ENCODE results near the gene PLXNA2.

PLXNA2 gene

DNA sequence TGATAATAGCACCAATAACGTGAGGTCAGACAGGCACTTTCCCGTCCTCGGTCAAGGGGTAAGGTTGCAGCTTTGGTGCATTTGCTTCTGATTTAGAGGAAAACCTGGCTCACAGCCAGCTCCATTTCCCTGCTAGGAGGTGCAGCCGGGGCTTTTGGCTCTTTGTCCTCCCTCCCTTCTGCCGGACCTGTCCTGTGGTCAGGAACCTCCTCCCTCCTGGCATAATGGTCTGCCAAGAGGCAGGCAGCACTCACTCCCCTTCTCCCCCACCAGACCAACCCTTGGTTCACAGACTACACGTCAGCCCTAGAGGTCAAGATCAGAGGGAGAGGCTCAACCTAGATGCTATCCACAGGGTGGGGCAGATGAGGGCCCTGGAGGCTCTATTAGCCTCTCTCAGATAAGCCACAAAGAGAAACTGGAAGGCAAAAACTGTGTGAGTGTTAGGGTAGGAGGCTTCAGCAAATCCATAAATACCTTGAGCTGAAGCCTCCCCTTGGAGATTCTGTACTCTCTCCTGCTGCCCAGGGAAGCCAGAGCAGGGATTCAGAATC is 64.8 kb downstream of the PLXNA2 start:
- no peak for DNase-seq (ENCODE audit: low read depth in 2 of 2)

DNA sequence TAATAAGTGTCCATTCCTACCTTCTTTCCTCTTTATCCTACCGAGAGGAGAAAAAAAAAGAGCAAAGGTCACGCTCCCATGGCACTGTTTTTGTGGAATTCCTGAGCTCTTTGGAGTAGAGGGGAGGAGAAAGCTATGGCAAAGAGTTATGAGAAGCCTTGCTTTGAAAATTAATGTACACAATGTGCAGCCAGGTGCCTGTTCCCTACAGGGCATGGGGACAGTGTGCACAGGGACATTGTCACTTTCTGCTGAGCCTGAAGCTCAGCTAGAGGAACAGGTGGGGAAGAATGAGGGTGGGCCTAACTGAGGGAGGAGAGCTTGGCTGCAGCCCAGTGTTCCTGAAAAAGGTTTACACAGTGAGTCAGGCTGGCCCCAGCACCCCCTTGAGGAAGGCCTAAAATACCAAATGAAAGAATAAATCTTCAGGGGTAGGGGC is 66.1 kb downstream of the PLXNA2 start:
- no peak for DNase-seq (ENCODE audit: low read depth in 2 of 2)

DNA sequence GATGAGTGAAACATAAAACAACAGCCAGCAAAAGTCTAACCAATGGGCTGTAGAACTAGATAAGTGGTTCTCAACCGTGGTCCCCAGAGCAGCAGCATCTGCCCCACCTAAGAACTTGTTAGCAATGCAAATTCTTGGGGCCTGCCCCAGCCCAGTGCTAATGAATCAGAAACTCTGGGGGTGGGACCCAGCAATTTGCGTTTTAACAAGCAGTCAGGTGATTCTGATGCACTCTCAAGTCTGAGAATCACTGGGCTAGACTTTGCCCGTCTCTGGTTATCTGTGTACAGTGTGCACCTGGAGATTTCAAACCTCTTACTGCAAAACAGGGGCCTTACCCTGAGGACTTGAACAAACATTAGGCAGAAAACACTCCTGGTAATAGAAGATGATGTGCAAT is 66.5 kb downstream of the PLXNA2 start:
- DNase-seq (ENCODE audit: low read depth in 2 of 2) = no peak

DNA sequence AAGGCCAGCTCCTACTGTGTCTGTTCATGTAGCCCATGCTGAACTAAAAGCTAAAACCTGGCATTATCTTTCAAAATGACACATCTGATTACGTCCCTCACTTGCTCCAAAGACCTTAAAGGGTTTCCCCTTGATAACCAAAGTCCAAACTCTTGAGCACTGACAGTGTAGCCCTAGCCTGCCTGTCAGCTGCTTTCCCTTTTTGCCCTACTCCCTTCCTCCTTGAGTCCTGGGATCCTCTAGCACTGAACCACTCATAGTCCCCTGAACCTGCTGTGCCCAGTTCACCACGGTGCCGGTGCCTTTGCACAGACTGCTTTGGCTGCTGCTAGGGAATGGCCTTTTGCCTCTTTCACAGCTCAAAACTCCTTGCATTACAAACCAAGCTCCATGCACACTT is 67.5 kb downstream of the PLXNA2 start:
- no peak for DNase-seq (ENCODE audit: low read depth in 2 of 2)

DNA sequence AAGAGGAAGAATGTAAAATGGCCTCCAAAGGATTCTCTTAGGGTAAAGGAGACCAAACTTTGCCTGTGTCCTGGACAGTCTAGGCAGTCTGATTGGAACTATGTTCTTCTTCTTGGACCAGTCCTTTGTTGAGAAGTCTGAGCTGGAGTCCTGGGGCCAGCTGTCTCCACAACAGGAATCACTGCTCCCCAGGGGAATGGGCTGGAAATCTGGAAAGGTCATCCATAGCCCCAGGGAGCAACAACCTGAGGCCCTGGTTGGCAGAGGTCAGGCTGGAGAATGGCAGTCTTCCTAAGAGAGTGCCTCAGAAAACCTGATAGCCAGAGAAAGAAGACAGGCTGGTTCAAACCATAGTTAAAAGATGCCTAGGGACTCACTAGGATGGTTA is 68.7 kb downstream of the PLXNA2 start:
- no peak for DNase-seq (ENCODE audit: low read depth in 2 of 2)

DNA sequence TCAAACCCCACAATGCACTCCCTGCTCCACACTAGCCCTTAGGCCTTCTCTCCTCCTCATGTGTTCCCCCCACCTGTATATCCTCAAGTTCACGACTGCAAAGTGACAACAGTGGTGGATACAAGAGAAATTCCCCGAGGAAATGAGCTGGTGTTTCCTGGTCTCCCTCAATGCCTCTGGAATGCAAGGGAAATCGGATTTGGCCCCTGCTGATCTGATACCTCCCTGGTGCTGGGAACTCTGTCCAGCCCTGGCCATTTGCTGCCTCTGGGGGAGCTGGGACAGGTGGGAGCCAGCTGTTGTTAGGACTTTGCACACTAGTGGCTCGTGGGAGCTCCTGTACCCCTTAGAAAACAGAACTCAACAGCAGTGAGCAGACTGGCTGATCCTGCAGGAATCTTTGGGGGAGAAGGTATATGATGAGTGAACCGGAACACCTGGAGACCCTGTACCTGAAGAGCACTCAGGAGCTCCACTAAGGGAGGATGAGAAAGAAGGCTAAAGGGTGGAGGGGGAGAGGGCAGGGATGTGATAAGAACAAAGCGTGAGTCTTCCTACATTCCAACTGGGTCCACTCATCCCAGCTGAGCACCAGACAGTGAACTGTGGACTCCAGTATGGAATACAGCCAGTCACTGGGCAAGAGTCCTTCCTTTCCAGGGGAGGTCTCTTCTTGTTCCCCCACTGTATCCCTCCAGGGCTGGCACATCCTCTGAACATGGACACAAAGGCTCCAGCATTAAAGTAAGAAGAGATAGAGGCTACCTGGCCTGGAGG is 69.3 kb downstream of the PLXNA2 start:
- DNase-seq (ENCODE audit: low read depth in 2 of 2) = no peak

DNA sequence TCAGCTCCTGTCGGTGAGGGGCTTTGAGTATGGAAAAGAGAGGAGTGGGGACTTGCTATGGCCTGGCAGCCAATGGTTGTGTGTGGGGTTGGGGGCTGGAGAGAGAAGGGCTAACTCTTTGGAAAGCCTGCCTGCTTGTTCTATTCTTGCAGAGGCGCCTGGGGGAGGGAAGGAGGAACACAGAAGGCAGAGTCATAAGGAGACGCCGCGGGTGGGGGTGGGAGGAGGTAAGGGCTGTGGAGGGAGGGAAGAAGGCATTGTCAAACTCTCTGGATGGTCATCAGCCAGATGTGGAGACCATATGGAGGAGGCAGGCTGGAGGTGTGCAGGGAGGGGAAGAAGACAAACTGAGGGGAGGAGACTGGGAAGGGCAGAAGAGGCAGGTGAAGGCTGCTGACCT is 70.0 kb downstream of the PLXNA2 start:
- DNase-seq (ENCODE audit: low read depth in 2 of 2) = no peak

DNA sequence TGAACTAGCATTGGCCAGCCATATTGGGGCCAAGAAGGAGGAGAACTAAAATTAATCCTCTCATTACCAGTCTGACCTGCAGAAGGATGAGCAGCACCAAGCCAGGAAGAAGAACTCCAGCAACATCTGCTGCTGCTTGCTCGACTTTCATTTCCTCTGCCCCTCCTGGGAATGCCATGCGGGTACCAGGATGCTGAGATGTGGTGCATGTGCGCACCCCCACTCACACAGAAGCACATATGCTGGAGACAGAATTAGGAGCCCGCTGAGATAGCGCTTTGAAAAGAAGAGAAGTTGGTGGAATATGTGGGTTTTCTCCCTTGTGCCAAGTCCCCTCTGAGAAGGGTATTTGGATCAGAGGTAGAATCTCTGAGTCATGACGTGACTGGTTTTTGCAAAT is 70.4 kb downstream of the PLXNA2 start:
- no peak for DNase-seq (ENCODE audit: low read depth in 2 of 2)

DNA sequence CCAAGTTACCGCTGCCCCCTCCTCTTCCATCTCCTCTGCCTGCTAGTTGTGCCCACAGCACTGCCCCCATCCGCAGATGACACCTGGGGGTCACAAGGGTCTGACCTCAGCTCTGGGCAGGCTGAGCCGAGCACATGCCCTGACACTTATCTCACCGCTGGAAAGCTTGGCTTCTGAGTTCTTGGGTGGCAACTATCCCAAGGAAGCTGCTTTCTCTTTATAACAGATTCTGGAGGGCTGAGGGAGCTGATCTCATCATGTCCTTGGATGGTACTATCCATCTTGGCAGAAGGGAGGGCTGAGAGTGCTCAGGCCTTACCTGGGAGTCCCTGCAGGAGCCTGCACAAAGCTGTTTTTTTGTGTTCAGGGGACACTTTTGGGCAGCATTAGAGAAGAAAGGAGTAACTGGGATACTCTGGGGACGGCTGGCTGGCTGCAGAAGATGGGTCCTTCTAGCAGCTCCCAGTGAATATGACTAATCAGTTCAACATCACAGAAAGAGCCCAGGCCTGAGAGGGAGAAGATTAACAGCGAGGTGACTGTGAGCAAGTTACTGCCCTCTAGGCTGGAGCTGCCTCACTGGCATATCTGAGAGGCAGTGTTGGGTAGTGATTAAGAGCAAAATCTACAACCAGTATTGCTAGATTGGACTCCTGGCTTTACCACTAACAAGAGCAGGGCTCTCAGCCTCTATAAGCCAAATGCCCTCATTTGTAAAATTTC is 71.6 kb downstream of the PLXNA2 start:
- DNase-seq (ENCODE audit: low read depth in 2 of 2) = no peak

DNA sequence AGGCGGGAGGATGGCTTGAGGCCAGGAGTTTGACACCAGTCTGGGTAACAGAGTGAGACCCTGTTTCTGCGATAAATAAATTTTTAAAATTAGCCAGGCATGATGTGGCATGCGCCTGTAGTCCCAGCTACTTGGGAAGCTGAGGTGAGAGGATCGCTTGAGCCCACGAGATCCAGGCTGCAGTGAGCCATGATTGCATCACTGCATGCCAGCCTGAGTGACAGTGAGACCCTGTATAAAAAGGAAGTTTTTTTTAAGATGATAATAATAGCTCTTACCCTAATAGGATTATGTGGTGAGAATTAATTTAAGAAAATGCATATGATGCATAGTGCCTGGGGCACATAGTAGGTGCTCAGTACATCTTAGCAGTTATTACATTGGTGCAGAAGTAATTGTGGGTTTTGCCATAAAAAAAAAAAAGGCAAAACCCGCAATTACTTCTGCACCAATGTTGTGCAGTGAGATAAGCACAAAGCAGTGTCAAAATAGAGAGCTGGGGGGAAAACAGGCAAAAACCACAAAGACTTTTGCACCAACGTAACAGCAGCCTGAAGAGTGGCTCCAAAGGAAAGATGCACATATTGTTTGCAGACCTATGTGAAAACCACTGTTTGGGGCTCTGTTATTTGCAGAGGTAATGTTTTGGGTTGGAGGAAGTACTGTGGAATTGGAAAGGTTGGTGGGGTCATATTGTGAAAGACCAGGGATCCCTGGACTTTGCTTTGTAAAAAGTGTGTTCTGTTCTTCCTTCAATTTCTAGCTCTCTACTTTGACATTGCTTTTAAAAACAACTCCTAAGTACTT is 72.4 kb downstream of the PLXNA2 start:
- no peak for DNase-seq (ENCODE audit: low read depth in 2 of 2)

DNA sequence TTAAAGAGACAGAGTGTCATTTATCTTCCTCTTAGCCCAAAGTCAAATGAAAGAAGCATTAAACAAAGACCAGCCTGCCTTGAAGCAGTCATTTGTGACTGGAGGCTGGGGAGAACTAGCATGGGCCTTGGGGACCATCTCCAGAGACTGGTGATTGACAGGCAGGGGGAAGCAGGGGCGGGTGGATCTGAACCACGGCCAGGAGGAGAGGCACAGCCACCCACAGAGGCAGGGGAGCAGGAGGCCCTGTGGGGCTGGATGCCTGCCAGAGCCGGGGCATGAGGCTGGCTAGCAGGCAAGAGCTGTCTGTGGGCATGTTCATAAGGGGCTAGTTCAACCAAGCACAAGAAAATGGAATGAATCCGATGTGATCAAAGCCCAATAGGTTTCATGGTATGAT is 73.9 kb downstream of the PLXNA2 start:
- DNase-seq (ENCODE audit: low read depth in 2 of 2) = no peak

DNA sequence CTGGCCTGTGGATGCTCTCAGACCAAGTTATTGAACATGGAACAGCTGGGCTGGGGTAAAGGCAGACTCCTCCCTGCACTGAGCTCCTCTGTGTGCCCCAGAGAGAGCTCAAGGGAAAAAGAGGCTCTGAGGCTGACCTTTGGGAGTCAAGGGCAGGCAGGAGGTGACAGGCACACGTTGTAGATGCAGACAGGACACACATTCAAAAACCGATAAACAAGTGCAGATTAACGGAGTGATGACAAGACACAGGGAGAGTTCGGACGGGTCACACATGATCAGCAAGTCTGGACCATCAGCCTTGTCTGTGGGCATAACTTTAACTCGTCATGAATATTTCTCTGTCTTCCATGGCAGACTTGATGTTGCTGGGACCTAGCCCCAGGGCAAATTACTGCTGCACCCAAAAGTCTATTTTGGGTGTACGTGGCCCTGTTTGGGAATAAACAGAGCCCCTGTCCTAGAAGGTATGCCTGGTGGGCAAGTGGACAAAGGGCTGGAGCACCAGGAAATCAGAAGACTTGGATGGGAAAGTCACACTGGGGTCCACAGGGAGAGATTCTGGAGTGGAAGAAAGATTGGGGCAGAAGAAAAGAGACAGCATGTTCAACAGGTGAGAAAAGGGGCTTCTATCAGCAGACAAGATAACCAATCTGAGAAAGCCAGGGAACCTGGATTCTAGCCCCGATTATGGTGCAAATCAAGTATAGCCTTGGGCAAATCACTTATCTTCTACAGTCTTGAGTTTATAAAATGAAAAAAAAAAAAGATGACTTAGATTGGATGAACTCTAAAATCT is 74.9 kb downstream of the PLXNA2 start:
- DNase-seq (ENCODE audit: low read depth in 2 of 2) = no peak

DNA sequence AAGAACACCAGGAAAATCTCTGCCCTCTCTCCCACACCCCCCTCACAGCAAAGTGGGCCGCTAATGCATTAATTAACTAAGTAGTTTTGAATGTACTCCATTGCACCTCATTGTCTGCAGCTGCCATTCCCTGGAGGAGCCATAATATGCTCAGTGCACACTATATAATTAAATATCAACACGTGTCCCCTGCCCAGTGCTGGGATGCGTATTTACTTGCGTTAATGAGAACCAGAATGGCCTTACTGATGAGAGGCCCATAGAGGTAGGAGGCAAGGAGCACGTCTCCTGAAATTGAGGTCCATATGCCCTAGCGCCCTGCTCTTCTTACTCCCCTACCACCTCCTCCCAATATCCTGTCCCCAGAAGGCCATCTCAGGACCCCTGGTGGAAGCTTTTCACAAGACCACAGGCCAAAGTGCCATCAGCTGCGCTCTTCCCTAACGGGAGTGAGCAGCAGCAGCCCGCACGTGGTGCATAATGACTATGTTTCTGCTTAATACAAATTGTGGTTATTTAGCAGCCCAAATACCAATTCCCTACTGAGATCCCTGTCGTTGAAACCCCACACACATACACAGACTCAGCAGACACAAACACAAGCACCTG is 76.8 kb downstream of the PLXNA2 start:
- DNase-seq (ENCODE audit: low read depth in 2 of 2) = no peak

DNA sequence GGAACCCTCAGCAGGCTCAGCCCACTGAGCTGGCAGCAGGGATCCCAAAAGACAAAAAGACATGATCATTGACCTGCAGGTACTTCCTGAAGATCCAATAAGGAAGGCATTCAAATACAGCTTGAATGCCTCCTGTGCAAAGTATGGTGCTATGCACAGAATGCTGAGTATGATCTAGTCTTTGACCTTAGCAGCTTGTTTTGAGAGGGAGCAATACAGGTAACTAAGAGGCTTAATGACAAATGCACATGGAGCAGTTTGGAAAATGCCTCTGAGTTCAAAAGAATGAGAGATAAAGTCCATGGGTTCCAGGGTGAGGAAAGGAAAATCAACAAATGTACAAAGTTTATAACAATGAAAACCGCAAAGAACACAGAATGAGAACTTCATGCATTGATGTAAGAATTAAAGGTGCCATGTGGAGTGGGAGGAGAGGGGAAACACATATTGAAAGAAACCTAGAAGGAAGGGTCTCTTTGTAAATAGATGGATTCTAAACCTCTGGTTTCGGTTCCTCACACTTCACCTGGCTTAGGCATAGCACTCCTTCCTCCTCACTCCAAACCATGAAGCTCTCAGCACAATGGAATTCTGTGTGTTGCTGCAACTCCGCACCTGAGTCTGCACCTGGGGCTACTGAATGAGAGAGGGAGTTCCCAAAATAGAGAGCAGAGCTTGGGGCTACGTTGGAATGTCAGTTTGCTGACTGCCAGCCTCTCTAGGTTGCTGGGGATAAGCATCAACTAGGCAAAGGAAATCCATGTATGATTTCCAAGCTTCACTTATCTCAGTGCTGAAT is 77.6 kb downstream of the PLXNA2 start:
- DNase-seq (ENCODE audit: low read depth in 2 of 2) = no peak

DNA sequence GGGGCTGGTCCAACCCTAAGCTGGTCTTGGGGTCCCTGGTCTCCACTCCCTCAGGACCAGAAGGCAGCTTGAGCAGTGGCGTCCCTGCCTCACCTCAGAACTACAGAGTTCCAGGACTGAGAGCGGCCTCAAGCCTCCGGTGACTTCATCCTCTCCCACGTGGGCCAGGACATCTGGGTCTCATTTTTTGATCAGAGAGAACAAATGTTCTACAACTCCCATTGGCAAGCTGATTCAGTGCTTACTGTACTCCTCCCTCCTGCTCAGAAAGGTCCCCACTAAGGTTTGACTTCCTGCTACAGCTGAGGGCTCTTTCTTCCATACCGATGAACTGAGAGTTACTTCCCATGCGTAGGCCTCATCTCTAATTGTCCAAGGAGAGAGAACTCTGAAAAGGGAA is 78.5 kb downstream of the PLXNA2 start:
- DNase-seq (ENCODE audit: low read depth in 2 of 2) = no peak

DNA sequence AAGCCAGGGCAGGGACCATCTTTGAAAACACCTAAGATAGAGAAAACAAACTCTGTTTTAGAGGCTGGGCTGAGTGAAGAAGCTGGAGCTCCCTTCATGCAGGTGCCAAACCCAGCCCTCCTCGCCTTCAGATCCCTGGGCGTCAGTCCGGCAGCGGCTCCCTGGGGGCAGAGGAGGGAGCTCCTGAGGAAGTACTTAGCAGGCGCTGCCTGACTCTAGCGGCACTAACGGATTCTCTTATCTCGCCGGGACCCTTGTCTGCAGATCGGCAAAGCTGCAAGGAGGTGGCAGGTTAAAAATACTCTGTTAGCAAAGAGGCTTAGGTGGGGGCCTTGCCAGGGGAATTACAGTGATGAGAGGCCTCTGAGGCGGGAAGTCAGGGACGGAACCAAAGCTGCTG is 79.6 kb downstream of the PLXNA2 start:
- no peak for DNase-seq (ENCODE audit: low read depth in 2 of 2)

DNA sequence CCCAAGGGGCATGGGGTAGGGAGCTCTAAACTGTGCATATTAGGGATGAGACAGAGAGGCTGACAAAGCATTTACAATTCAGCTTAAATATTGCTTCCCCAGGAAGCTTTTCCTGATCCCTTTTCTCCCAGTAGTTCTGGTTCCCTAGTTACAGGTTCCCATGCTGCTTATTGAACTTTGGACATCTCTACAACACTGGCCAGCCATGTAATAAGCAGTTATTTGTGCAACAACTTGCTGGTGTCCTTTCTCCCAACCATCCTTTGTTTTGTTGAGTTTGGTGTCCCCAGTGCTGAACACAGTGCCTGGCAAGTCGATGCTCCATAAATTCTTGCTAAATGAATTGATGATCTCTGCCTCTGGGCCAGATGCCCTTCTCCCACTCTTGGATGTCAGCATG is 80.6 kb downstream of the PLXNA2 start:
- no peak for DNase-seq (ENCODE audit: low read depth in 2 of 2)

DNA sequence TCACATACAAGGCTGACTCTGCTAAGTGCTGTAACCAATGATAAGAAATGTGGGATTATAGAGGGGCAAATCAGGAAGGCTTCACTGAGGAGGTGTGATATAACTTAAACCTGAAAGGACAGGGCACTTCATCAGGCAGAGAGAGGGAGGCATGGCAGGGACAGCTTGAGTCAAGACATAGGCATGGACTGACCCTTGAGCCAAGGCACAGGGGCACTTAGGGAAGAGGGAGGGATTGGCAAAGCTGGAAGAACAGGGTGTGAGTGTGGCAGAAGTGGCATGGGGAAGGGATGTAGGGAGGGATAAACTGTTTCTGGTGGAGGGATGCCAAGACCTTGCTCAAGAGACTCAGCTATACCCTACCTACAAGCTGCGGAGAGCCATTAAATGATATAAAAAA is 81.3 kb downstream of the PLXNA2 start:
- no peak for DNase-seq (ENCODE audit: low read depth in 2 of 2)

DNA sequence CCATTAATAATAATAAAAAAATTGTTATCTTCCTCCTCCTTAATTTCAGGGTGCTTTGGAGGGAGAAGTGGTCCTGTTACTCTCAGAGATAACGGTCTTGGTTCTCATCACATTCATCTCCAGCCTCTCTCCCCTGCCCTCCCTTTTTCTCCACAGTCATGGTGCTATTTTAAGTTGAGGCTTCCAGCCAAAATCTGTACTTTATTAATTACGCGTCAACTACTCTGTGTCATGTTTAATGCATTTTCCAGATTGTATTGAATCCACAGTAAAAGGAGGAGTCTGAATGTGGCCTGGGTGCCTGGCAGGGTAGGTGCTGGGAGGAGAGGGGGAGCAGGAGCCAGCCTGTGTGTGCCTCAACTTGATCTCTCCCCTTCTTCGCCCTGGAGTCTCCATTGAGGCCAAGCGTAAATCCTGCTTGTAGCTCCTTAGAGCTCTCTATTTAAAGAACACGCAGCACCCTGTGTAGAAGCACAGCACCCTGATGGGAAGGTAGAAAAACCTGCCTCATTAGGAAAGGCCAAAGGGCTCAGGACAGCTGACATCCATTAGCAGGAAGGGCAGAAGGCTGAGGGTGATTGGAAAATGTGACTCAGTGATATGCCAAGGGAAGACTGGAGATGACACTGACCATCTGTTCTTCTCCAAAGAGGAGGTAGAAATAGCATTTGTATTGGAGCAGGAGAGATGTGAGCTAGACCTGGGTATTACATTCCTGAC is 82.4 kb downstream of the PLXNA2 start:
- DNase-seq (ENCODE audit: low read depth in 2 of 2) = no peak

DNA sequence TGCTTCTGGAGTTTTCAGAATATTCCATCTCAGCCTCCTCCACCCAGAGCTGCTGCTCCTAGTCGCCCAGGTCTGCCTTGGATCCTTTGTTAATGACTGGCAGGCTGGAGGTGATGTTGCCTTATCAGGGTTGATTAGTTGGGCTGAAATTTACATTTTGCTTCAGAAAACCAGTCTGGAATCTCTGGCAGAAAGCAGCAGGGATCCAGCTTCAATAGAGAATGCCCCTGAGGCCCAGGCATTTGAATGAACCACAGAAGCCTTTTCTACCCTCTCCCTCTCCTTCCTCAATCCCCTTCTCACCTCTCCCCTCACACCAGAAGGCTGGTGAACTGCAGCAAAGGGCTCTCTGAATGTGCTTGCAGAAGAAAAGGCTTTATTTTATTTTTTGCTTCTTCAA is 83.2 kb downstream of the PLXNA2 start:
- no peak for DNase-seq (ENCODE audit: low read depth in 2 of 2)

All from stimulated activated CD8-positive, alpha-beta memory T cell treated with anti-CD3 and anti-CD28 coated beads, Interleukin-2, amount 100 ng/mL, for 48 hours (primary cell).